ENCODE data around the gene RGS9BP. TPM values are rescaled to one million over a fixed set of nuclear protein-coding genes. Genes with fewer than 3 reads are reported as not detected.

RGS9BP gene
- total and polyA plus RNA-seq, 10 of the 15 experiments (the other 5 are each of a cell fraction or from before 2014, with no cell fraction given), result 0.01 to 0.10 (median 0.05) TPM; not detected in 6

GRCh38 chr19:32661318-32661717 is 14.3 kb upstream of the RGS9BP start (continued):
- TF ChIP-seq, protein P1, sequence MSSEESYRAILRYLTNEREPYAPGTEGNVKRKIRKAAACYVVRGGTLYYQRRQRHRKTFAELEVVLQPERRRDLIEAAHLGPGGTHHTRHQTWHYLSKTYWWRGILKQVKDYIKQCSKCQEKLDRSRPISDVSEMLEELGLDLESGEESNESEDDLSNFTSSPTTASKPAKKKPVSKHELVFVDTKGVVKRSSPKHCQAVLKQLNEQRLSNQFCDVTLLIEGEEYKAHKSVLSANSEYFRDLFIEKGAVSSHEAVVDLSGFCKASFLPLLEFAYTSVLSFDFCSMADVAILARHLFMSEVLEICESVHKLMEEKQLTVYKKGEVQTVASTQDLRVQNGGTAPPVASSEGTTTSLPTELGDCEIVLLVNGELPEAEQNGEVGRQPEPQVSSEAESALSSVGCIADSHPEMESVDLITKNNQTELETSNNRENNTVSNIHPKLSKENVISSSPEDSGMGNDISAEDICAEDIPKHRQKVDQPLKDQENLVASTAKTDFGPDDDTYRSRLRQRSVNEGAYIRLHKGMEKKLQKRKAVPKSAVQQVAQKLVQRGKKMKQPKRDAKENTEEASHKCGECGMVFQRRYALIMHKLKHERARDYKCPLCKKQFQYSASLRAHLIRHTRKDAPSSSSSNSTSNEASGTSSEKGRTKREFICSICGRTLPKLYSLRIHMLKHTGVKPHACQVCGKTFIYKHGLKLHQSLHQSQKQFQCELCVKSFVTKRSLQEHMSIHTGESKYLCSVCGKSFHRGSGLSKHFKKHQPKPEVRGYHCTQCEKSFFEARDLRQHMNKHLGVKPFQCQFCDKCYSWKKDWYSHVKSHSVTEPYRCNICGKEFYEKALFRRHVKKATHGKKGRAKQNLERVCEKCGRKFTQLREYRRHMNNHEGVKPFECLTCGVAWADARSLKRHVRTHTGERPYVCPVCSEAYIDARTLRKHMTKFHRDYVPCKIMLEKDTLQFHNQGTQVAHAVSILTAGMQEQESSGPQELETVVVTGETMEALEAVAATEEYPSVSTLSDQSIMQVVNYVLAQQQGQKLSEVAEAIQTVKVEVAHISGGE (CRISPR knock-in tag; IDR thresholded peaks at IDR 0.05), result no peak
- TF ChIP-seq TCF3 (IDR thresholded peaks at IDR 0.05; ENCODE audit: borderline replicate concordance, insufficient read depth, low read depth, low read length) (no peak), BMI1 (IDR thresholded peaks at IDR 0.05; ENCODE audit: borderline replicate concordance) (no peak)
- TF ChIP-seq, protein P2, sequence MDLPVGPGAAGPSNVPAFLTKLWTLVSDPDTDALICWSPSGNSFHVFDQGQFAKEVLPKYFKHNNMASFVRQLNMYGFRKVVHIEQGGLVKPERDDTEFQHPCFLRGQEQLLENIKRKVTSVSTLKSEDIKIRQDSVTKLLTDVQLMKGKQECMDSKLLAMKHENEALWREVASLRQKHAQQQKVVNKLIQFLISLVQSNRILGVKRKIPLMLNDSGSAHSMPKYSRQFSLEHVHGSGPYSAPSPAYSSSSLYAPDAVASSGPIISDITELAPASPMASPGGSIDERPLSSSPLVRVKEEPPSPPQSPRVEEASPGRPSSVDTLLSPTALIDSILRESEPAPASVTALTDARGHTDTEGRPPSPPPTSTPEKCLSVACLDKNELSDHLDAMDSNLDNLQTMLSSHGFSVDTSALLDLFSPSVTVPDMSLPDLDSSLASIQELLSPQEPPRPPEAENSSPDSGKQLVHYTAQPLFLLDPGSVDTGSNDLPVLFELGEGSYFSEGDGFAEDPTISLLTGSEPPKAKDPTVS (IDR thresholded peaks at IDR 0.05; ENCODE audit: low read depth, low read length), result no peak

DNA sequence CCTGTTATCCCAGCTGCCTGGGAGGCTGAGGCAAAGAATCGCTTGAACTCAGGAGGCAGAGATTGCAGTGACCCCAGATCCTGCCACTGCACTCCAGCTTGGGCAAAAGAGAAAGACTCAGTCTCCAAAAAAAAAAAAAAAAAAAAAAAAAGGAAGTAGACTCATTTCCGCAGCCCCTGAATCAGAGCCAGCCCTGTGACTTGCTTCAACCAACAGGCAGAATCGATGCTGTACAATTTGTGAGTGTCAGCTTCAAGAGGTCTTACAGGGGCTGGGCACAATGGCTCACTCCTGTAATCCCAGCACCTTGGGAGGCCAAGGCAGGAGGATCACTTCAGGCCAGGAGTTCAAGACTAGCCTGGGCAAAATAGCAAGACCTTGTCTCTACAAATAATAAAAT is 13.5 kb upstream of the RGS9BP start:
- no peak for DNase-seq (ENCODE audit: low read depth, low spot score)
- CTCF ChIA-PET, result no interaction called here
- H2AFZ ChIP-seq (ENCODE audit: control insufficient read depth, low read depth, low read length), result no peak overlapping the region
- no peaks in the 10 kb centered on the region for H3K4me1 ChIP-seq (ENCODE audit: control insufficient read depth, insufficient read depth, low read length)
- TF ChIP-seq RFX5 (IDR thresholded peaks at IDR 0.05; ENCODE audit: low read depth, low read length) (no peak), EP300 (IDR thresholded peaks at IDR 0.05; ENCODE audit: borderline replicate concordance in 1 of 2, control insufficient read depth in 1 of 2, low read depth in 2 of 2, low read length in 2 of 2) (no peak), SRF (IDR thresholded peaks at IDR 0.05; ENCODE audit: low read depth in 2 of 2, low read length in 2 of 2) (no peak), DPF2 (IDR thresholded peaks at IDR 0.05) (no peak), HDAC2 (IDR thresholded peaks at IDR 0.05) (no peak), ZSCAN29 (IDR thresholded peaks at IDR 0.05) (no peak), ZNF384 (IDR thresholded peaks at IDR 0.05; ENCODE audit: borderline replicate concordance, low read depth, low read length) (peak; percentile 27; the same call in 1 of the 2 replicates)
- TF ChIP-seq, protein P3, sequence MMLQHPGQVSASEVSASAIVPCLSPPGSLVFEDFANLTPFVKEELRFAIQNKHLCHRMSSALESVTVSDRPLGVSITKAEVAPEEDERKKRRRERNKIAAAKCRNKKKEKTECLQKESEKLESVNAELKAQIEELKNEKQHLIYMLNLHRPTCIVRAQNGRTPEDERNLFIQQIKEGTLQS (IDR thresholded peaks at IDR 0.05; ENCODE audit: borderline replicate concordance, extremely low read depth, low read depth, low read length), result no peak
- TF ChIP-seq, protein P4, sequence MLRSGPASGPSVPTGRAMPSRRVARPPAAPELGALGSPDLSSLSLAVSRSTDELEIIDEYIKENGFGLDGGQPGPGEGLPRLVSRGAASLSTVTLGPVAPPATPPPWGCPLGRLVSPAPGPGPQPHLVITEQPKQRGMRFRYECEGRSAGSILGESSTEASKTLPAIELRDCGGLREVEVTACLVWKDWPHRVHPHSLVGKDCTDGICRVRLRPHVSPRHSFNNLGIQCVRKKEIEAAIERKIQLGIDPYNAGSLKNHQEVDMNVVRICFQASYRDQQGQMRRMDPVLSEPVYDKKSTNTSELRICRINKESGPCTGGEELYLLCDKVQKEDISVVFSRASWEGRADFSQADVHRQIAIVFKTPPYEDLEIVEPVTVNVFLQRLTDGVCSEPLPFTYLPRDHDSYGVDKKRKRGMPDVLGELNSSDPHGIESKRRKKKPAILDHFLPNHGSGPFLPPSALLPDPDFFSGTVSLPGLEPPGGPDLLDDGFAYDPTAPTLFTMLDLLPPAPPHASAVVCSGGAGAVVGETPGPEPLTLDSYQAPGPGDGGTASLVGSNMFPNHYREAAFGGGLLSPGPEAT (IDR thresholded peaks at IDR 0.05; ENCODE audit: low read depth), result no peak
- POLR2A ChIA-PET, result no interaction called here
- in situ Hi-C loops (cut with MboI), result no loop called here
- H4K20me1 ChIP-seq (ENCODE audit: control insufficient read depth, insufficient read depth), result no peaks in the 10 kb centered on the region
- SMC1A ChIA-PET (ENCODE audit: uncharacterized antibody, unreplicated experiment), result no interaction called here
- H3K36me3 ChIP-seq (ENCODE audit: control insufficient read depth in 2 of 2, insufficient read depth in 2 of 2, low read length in 1 of 2), result peaks cover 2 to 5% of the 10 kb centered on the region in 2 experiments; a peak in 3 of 4 replicates
- H3K4me3 ChIP-seq, result no peak overlapping the region
- no peak for ATAC-seq
- peaks cover 7% of the 10 kb centered on the region for H3K79me2 ChIP-seq (ENCODE audit: control insufficient read depth, insufficient read depth, low read length)
- no TSS peak for BruUV-seq (replicated peaks)
- no peaks in the 10 kb centered on the region for H3K9me3 ChIP-seq (replicated peaks; ENCODE audit: control insufficient read depth, insufficient read depth, low read length)
- RAD21 ChIA-PET (ENCODE audit: unreplicated experiment), result no interaction called here
- no peak overlapping the region for H3K4me2 ChIP-seq (ENCODE audit: control insufficient read depth, insufficient read depth)
- no peak overlapping the region for H3K27ac ChIP-seq (ENCODE audit: control insufficient read depth, insufficient read depth)
- no peak overlapping the region for H3K9ac ChIP-seq (ENCODE audit: control insufficient read depth, insufficient read depth, low read length)
- FAIRE-seq, result no peak
- H3K27me3 ChIP-seq (replicated peaks in 1 of 2; ENCODE audit: control insufficient read depth in 2 of 2, insufficient read depth in 2 of 2, low read length in 1 of 2), result no peaks in the 10 kb centered on the region
- intact Hi-C loops (cut with micrococcal nuclease; ENCODE audit: unreplicated experiment), result no loop called here
- 33% methylated on average over 3 of the region's 3 CpGs for WGBS (ENCODE audit: insufficient coverage, insufficient replicate concordance, low lambda C conversion rate, missing lambda C conversion rate)
